HG02840 (cell line): ENCODE data around the gene IGFBP5.

Experiments
- ATAC-seq: cut with Tn5 transposase; IDR thresholded peaks from one replicate; pipeline ENCODE4 v1.9.1; 2021; ENCODE audit warnings: mild to moderate bottlenecking, moderate library complexity, moderate number of reproducible peaks; ENCODE audit not compliant: unreplicated experiment, low FRiP score

IGFBP5 gene

GRCh38 chr2:216690456-216690852 lies 4.9 kb downstream of the IGFBP5 start:
- ATAC-seq, result no peak

- no peak for ATAC-seq
Measured at GRCh38 chr2:216689397-216689796, 6.0 kb downstream of the IGFBP5 start.

DNA sequence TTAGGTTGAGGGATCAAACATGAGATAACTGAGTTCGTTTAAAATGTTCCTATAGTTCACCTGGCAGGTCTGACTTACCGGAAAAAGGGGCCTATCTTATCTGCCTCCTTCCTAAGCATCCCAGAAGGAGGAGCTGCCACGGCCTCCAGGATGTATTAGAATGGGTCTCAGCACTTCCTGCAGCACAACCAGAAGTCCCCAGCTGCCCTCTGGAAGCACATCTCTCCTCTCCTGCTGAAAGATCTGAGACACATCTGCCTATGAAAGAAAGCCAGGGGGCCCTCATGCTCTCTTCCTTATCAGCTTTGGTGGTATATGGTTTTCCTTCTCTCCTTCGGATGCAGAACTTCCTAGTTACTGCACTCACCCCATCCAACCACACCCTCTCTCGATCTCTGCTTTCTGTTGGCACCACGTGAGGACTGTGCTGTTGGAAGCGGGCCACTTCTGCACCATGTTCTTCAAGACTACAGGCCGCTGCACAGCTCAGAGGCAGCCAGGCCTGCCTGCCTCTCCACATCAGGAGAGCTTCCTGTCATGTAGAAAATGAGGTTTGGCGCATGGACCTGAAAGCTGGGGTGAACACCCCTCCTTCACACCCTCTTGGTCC lies 6.5 kb downstream of the IGFBP5 start:
- ATAC-seq, result no peak

GRCh38 chr2:216687646-216688045 lies 7.7 kb downstream of the IGFBP5 start:
- no peak for ATAC-seq

- ATAC-seq, result no peak
Measured at GRCh38 chr2:216687111-216687510, 8.2 kb downstream of the IGFBP5 start.

DNA sequence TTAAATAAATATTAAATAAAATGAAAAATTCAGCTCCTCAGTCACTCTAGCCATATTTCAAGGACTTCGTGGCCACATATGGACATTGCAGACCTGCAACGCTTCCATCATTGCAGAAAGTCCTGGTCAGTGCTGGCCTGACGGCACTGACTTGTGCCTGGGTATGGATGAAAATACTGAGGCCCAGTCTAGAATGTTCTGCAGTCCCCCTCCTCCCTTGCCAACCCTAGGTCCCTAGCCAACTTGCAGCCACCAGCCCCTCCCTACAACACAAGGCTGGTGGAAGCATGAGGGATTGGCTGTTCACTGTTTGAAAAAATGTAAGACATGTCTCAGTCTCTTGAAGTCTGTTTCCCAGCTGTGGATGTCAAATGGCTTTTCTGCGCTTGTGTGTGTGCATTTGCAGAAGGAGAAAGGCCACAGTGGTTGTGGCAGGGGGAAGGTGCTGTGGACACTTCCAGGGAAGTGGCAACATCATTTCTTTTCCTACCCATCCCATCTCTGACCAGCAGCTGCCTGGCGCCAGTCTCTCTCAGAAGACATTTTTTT lies 9.9 kb downstream of the IGFBP5 start:
- no peak for ATAC-seq

- ATAC-seq, result no peak
Measured at GRCh38 chr2:216683846-216684245, 11.5 kb downstream of the IGFBP5 start.

- ATAC-seq, result no peak
Measured at GRCh38 chr2:216681683-216682082, 13.7 kb downstream of the IGFBP5 start.

- ATAC-seq, result no peak
Measured at GRCh38 chr2:216680951-216681629, 14.3 kb downstream of the IGFBP5 start.

DNA sequence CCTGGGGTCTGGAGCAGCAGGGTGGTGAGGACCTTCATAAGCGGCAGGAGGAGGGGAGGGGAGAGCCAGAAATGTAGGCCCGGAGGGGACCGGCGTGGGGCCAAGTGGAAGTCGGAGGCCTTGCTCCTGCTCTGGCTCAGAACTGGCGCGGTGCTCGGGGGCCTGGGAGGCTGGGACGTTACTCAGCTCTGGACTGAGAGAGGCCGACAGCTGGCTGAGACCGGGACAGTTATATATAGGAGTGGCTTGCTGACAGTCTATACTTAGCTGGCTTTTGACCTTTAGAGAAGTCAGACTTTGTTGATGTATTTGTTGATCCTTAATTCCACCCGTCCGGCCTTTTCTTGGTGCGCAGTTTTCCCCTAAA lies 15.7 kb downstream of the IGFBP5 start:
- ATAC-seq, result no peak

- no peak for ATAC-seq
Measured at GRCh38 chr2:216678813-216679657, 16.3 kb downstream of the IGFBP5 start.

GRCh38 chr2:216678098-216678465 lies 17.3 kb downstream of the IGFBP5 start:
- ATAC-seq, result no peak

- no peak for ATAC-seq
Measured at GRCh38 chr2:216677439-216678097, 17.8 kb downstream of the IGFBP5 start.

- ATAC-seq, result no peak
Measured at GRCh38 chr2:216676630-216677029, 18.7 kb downstream of the IGFBP5 start.

GRCh38 chr2:216674376-216674775 lies 21.0 kb downstream of the IGFBP5 start:
- no peak for ATAC-seq

GRCh38 chr2:216673609-216674008 lies 21.7 kb downstream of the IGFBP5 start:
- no peak for ATAC-seq

- ATAC-seq, result no peak
Measured at GRCh38 chr2:216673021-216673420, 22.3 kb downstream of the IGFBP5 start.

- ATAC-seq, result no peak
Measured at GRCh38 chr2:216672466-216672865, 22.9 kb downstream of the IGFBP5 start.

- ATAC-seq, result no peak
Measured at GRCh38 chr2:216671791-216672343, 23.5 kb downstream of the IGFBP5 start.

DNA sequence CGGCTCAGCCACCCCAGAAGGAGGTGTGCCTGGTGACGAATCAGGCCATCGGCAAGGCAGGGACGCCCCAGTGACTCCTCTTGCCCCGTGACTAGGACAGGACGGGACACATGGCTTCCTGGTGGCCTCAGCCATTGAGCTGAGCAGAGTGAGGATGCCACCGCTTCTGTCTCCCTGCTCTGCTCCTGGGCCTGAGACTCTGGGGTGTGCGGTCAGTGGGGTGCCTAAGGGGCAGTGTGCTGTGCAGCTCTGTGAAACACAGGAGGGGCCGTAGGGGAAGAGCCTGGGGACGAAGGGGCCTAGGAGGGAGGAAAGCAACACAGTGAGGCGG lies 24.3 kb downstream of the IGFBP5 start:
- ATAC-seq, result no peak
